CD14-positive monocyte (primary cell): ENCODE measurements around the gene TMEM200B. TPM values are rescaled to one million over a fixed set of nuclear protein-coding genes. Genes with fewer than 3 reads are reported as not detected.

Experiments used
- DNase-seq, 3 donors: peaks; one replicate each; pipeline ENCODE4 v3.0.0-alpha.2; 2011 to 2022
- H2AFZ ChIP-seq: 2 replicates; pipeline ENCODE4 v1.6.0; 2012; ENCODE audit warnings: mild to moderate bottlenecking, low read depth, low read length, inconsistent platforms; ENCODE audit not compliant: insufficient read depth, poor library complexity, severe bottlenecking
- H3K27ac ChIP-seq, 2 donors: 1 replicate in 1 of 2; 2 replicates in 1 of 2; pipeline ENCODE4 v1.5.1; 2012 to 2013; ENCODE audit warnings: low read length in 2 of 2, control low read depth in 1 of 2, inconsistent platforms in 1 of 2, low read depth in 1 of 2, mild to moderate bottlenecking in 1 of 2
- H3K27me3 ChIP-seq, 2 donors: one replicate each; pipeline versions ENCODE4 v1.6.0 to v1.6.1; 2011 to 2013; ENCODE audit warnings: low read length in 2 of 2; ENCODE audit not compliant: control insufficient read depth in 2 of 2, insufficient read depth in 2 of 2
- H3K36me3 ChIP-seq, 2 donors: replicated peaks in 1 of 2; 1 replicate in 1 of 2; 2 replicates in 1 of 2; pipeline versions ENCODE4 v1.5.1 to v1.6.1; 2012 to 2013; ENCODE audit warnings: low read length in 2 of 2, control low read depth in 1 of 2, inconsistent platforms in 1 of 2, mild to moderate bottlenecking in 1 of 2; ENCODE audit not compliant: insufficient read depth in 2 of 2, control insufficient read depth in 1 of 2
- H3K4me1 ChIP-seq, 2 donors: 1 replicate in 1 of 2; 2 replicates in 1 of 2; pipeline versions ENCODE4 v1.5.1 to v1.6.1; 2012 to 2013; ENCODE audit warnings: low read length in 2 of 2, control low read depth in 1 of 2, inconsistent platforms in 1 of 2, mild to moderate bottlenecking in 1 of 2, moderate library complexity in 1 of 2; ENCODE audit not compliant: insufficient read depth in 2 of 2, control insufficient read depth in 1 of 2
- H3K4me2 ChIP-seq: replicated peaks from 2 replicates; pipeline ENCODE3; 2012; ENCODE audit warnings: low read length, moderate library complexity, mild to moderate bottlenecking; ENCODE audit not compliant: poor library complexity, severe bottlenecking; ENCODE audit errors: extremely low read depth
- H3K4me3 ChIP-seq, 3 experiments: fragments of 200-600 bp in 1 of 3; sonication (generic) in 1 of 3; replicated peaks in 1 of 3; 1 replicate in 2 of 3; 2 replicates in 1 of 3; pipeline ENCODE4 v1.5.1; 2011 to 2013; ENCODE audit warnings: low read length in 3 of 3, mild to moderate bottlenecking in 3 of 3, control low read depth in 2 of 3, low read depth in 2 of 3, inconsistent platforms in 1 of 3, moderate library complexity in 1 of 3
- H3K79me2 ChIP-seq: 2 replicates; pipeline ENCODE4 v1.6.0; 2012; ENCODE audit warnings: mild to moderate bottlenecking, control low read depth, inconsistent platforms, low read length, moderate library complexity; ENCODE audit not compliant: insufficient read depth
- H3K9ac ChIP-seq: 2 replicates; pipeline ENCODE4 v1.6.0; 2017; ENCODE audit warnings: low read length, mild to moderate bottlenecking; ENCODE audit not compliant: insufficient read depth, poor library complexity, severe bottlenecking
- H3K9me3 ChIP-seq, 2 donors: replicated peaks in 1 of 2; 1 replicate in 1 of 2; 2 replicates in 1 of 2; pipeline versions ENCODE4 v1.5.1 to v1.6.1; 2012 to 2013; ENCODE audit warnings: low read length in 2 of 2, control low read depth in 1 of 2; ENCODE audit not compliant: control insufficient read depth in 1 of 2, insufficient read depth in 1 of 2
- H4K20me1 ChIP-seq: 2 replicates; pipeline ENCODE4 v1.6.0; 2012; ENCODE audit warnings: mild to moderate bottlenecking, low read length, control low read depth, moderate library complexity; ENCODE audit not compliant: insufficient read depth
- H3K27ac Mint-ChIP-seq, 7 donors: one replicate each; pipeline ENCODE4 v1.8.0; 2020; ENCODE audit warnings: mild to moderate bottlenecking in 7 of 7, mixed read lengths in 7 of 7, moderate library complexity in 6 of 7, inconsistent platforms in 2 of 7
- H3K27me3 Mint-ChIP-seq, 3 donors: one replicate each; pipeline ENCODE4 v1.8.0; 2021 to 2022; ENCODE audit warnings: low read depth in 3 of 3, mild to moderate bottlenecking in 3 of 3, mixed read lengths in 3 of 3, moderate library complexity in 3 of 3, inconsistent platforms in 1 of 3
- H3K36me3 Mint-ChIP-seq, 2 donors: one replicate each; pipeline ENCODE4 v1.8.0; 2020; ENCODE audit warnings: mixed read lengths in 2 of 2, inconsistent platforms in 1 of 2, mild to moderate bottlenecking in 1 of 2
- H3K4me1 Mint-ChIP-seq: one replicate; pipeline ENCODE4 v1.8.0; 2020; ENCODE audit warnings: mild to moderate bottlenecking, mixed read lengths
- H3K4me3 Mint-ChIP-seq, 2 donors: one replicate each; pipeline ENCODE4 v1.8.0; 2020; ENCODE audit warnings: mild to moderate bottlenecking in 2 of 2, mixed read lengths in 2 of 2, moderate library complexity in 1 of 2
- H3K9me3 Mint-ChIP-seq, 7 donors: one replicate each; pipeline ENCODE4 v1.8.0; 2020 to 2022; ENCODE audit warnings: mixed read lengths in 7 of 7, mild to moderate bottlenecking in 6 of 7, moderate library complexity in 6 of 7, inconsistent platforms in 2 of 7
- WGBS: methylation state at CpG from one replicate; pipeline ENCODE4 v1.1.5; 2013; ENCODE audit warnings: missing lambda C conversion rate; ENCODE audit not compliant: insufficient coverage; 5-methylcytosine and 5-hydroxymethylcytosine counted together
- intact Hi-C, 2 donors: fragments of 100-400 bp; cut with micrococcal nuclease; formaldehyde crosslinking; loops; one replicate each; pipeline versions ENCODE4 v1.15.0 to v1.15.1; 2023
- polyA minus RNA-seq: library from RNA; depleted of rRNA, polyadenylated mRNA; stranded (reverse); fragments of >200 nt; gene quantifications from 2 replicates; pipeline ENCODE4 v1.2.3, GENCODE V29; 2012
- polyA plus RNA-seq, 3 donors: library from polyadenylated mRNA; depleted of rRNA in 1 of 3; unstranded in 2 of 3; stranded (reverse) in 1 of 3; fragments of 300-500 nt in 2 of 3; fragments of >200 nt in 1 of 3; fragmentation: Illumina TruSeq in 2 of 3; gene quantifications; 1 replicate in 2 of 3; 2 replicates in 1 of 3; pipeline ENCODE4 v1.2.3, GENCODE V29; 2012 to 2021
- total RNA-seq, 12 experiments: library from RNA in 1 of 12; stranded (reverse) in 1 of 12; fragments of 120-200 nt in 1 of 12; gene quantifications; one replicate each; pipeline ENCODE4 v1.2.4 and lab custom pipeline; 2013 to 2026; ENCODE audit warnings: mixed read lengths in 6 of 12, inconsistent platforms in 1 of 12
- TF ChIP-seq, protein P1 (sequence below): fragments of 200-600 bp; IDR thresholded peaks from one replicate; pipeline ENCODE4 v1.8.0; 2022; ENCODE audit warnings: antibody characterized with exemption, mild to moderate bottlenecking

TMEM200B gene
- total RNA-seq (2013), result not detected
- not detected for polyA plus RNA-seq
- polyA minus RNA-seq, result not detected in 2 replicates
- total RNA-seq (lab: John Stamatoyannopoulos, UW), result 0 to 1.2 (median 0.17) reads per million in 11 experiments

- no peak within 1 kb of the TSS for H3K27ac Mint-ChIP-seq
- H3K4me3 ChIP-seq, result peak within 1 kb of the TSS; percentile 4 to 70 (median 21)
Observed at GRCh38 chr1:29123887-29124365, at the start of gene TMEM200B. Gene TMEM200B (minus strand): TSS chr1:29123903. CDS start chr1:29121828, 2,075 bp downstream.

DNA sequence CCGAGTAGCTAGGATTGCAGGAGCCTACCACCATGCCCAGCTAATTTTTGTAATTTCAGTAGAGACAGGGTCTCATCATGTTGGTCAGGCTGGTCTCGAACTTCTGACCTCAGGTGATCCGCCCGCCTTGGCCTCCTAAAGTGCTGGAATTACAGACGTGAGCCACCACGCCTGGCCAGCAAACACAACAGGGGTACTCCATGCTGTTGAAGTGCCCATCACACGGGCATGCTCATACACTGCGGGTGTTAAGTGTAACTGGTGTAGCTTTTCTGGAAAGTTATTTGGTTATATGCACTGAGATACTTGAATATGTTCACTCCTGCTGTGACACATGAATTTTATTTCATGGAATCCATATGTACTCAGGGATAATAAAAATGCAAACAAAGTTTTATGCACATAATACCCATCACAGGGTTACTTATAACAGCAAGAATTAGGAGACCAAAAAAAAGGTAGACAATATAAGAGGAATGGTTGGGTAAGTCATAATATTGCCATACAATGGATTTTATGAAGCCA is 48.8 kb upstream of the TMEM200B start:
- Histone ChIP-seq H3K9ac (no peak overlapping the region), H3K79me2 (peaks cover 100% of the 10 kb centered on the region), H3K27ac (no peak overlapping the region), H3K4me3 (no peak overlapping the region), H3K4me2 (no peak overlapping the region), H4K20me1 (peaks cover 98% of the 10 kb centered on the region), H3K27me3 (no peaks in the 10 kb centered on the region), H3K36me3 (peaks cover 17 to 47% of the 10 kb centered on the region in 2 donors), H2AFZ (no peak overlapping the region), H3K4me1 (peaks cover 6 to 21% of the 10 kb centered on the region in 2 donors), H3K9me3 (no peaks in the 10 kb centered on the region)
- Mint-ChIP-seq H3K27me3 (no peaks in the 10 kb centered on the region), H3K27ac (no peak overlapping the region), H3K4me3 (no peak overlapping the region), H3K4me1 (peaks cover 39% of the 10 kb centered on the region), H3K36me3 (peaks cover 17 to 41% of the 10 kb centered on the region in 2 donors), H3K9me3 (no peaks in the 10 kb centered on the region)
- TF ChIP-seq, protein P1, sequence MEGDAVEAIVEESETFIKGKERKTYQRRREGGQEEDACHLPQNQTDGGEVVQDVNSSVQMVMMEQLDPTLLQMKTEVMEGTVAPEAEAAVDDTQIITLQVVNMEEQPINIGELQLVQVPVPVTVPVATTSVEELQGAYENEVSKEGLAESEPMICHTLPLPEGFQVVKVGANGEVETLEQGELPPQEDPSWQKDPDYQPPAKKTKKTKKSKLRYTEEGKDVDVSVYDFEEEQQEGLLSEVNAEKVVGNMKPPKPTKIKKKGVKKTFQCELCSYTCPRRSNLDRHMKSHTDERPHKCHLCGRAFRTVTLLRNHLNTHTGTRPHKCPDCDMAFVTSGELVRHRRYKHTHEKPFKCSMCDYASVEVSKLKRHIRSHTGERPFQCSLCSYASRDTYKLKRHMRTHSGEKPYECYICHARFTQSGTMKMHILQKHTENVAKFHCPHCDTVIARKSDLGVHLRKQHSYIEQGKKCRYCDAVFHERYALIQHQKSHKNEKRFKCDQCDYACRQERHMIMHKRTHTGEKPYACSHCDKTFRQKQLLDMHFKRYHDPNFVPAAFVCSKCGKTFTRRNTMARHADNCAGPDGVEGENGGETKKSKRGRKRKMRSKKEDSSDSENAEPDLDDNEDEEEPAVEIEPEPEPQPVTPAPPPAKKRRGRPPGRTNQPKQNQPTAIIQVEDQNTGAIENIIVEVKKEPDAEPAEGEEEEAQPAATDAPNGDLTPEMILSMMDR, result no peak
- WGBS, result 94% methylated on average over 7 of the region's 8 CpGs
- no peak for DNase-seq
- intact Hi-C loops, result no loop called here

More at GRCh38 chr1:29123887-29124365, at the start of gene TMEM200B:
- Histone ChIP-seq H3K36me3 (peaks cover 0 to 3% of the 10 kb centered on the region in 2 donors), H3K27ac (no peak within 1 kb of the TSS), H4K20me1 (peaks cover 6% of the 10 kb centered on the region), H3K79me2 (no peaks in the 10 kb centered on the region), H3K4me1 (peaks cover 20 to 35% of the 10 kb centered on the region in 2 donors), H3K9ac (peak within 1 kb of the TSS; percentile 32), H3K27me3 (peaks cover 32 to 63% of the 10 kb centered on the region in 2 donors), H3K4me2 (peak within 1 kb of the TSS; percentile 80), H3K9me3 (peaks cover 0 to 12% of the 10 kb centered on the region in 2 donors), H2AFZ (peak within 1 kb of the TSS; percentile 70)
- peaks cover 10% of the 10 kb centered on the region for H3K4me1 Mint-ChIP-seq
- DNase-seq, result no peak
- intact Hi-C loops, result no loop called here
- peak within 1 kb of the TSS; percentile 64 to 81 for H3K4me3 Mint-ChIP-seq
- H3K9me3 Mint-ChIP-seq, result peaks cover 0 to 15% (median 3%) of the 10 kb centered on the region in 7 donors
- H3K27me3 Mint-ChIP-seq, result peaks cover 60 to 86% (median 66%) of the 10 kb centered on the region in 3 donors
- TF ChIP-seq, protein P1, result no peak
- WGBS, result under 1% methylated on average over 38 of the region's 46 CpGs
- peaks cover 15 to 17% of the 10 kb centered on the region in 2 donors for H3K36me3 Mint-ChIP-seq
